ENCODE measurements around the gene GABBR2. TPM values are rescaled to one million over a fixed set of nuclear protein-coding genes. Genes with fewer than 3 reads are reported as not detected.

GABBR2 gene
- total RNA-seq, 1 experiment from 2014 or later, result not detected

- Mint-ChIP-seq H3K4me3 (ENCODE audit: unreplicated experiment) (no peak overlapping the region), H3K36me3 (ENCODE audit: insufficient read depth, unreplicated experiment) (no peaks in the 10 kb centered on the region), H3K27me3 (ENCODE audit: insufficient read depth, unreplicated experiment) (no peaks in the 10 kb centered on the region), H3K27ac (ENCODE audit: low read depth, unreplicated experiment) (no peak overlapping the region), H3K4me1 (ENCODE audit: insufficient read depth, unreplicated experiment) (peaks cover 6% of the 10 kb centered on the region), H3K9me3 (ENCODE audit: unreplicated experiment) (no peaks in the 10 kb centered on the region)
- POLR2A ChIA-PET, result interaction anchor here (0.9 kb wide), 1 partner anchor 468 kb away, joined by 3 read pairs; no protein-coding TSS in a partner anchor
- BruUV-seq (replicated peaks), result no TSS peak
- peak; percentile 66 for DNase-seq (ENCODE audit: unreplicated experiment)
- no peak for TF ChIP-seq CTCF (IDR thresholded peaks at IDR 0.05; ENCODE audit: unreplicated experiment)
- CTCF ChIA-PET, result interaction anchor here (0.6 to 5.3 kb wide), 27 partner anchors 8 to 789 kb away, joined by 3 to 103 read pairs (median 5); partner anchors contain the start of gene GALNT12
- intact Hi-C loops (cut with micrococcal nuclease), result loop anchor here (1.0 to 2.0 kb wide), 4 partner anchors 208 to 477 kb away; no protein-coding TSS in a partner anchor
Observed at GRCh38 chr9:98314381-98315066, 394.2 kb downstream of the GABBR2 start.

- ChIA-PET POLR2A (interaction anchor here (0.6 to 1.3 kb wide), 2 partner anchors 9 to 125 kb away, joined by 4 read pairs; no protein-coding TSS in a partner anchor), CTCF (interaction anchor here (0.6 to 2.1 kb wide), 4 partner anchors 23 to 536 kb away, joined by 3 to 11 read pairs (median 4); partner anchors contain the start of gene CORO2A)
- no TSS peak for BruUV-seq (replicated peaks)
- intact Hi-C loops (cut with micrococcal nuclease), result no loop called here
- Mint-ChIP-seq H3K27me3 (ENCODE audit: insufficient read depth, unreplicated experiment) (no peaks in the 10 kb centered on the region), H3K4me1 (ENCODE audit: insufficient read depth, unreplicated experiment) (peaks cover 6% of the 10 kb centered on the region), H3K9me3 (ENCODE audit: unreplicated experiment) (no peaks in the 10 kb centered on the region), H3K4me3 (ENCODE audit: unreplicated experiment) (no peak overlapping the region), H3K36me3 (ENCODE audit: insufficient read depth, unreplicated experiment) (no peaks in the 10 kb centered on the region), H3K27ac (ENCODE audit: low read depth, unreplicated experiment) (no peak overlapping the region)
- TF ChIP-seq CTCF (IDR thresholded peaks at IDR 0.05; ENCODE audit: unreplicated experiment), result no peak
- no peak for DNase-seq (ENCODE audit: unreplicated experiment)
Observed at GRCh38 chr9:98312365-98312764, 396.4 kb downstream of the GABBR2 start.

GRCh38 chr9:98311541-98311940, 397.2 kb downstream of the GABBR2 start:
- no TSS peak for BruUV-seq (replicated peaks)
- intact Hi-C loops (cut with micrococcal nuclease), result no loop called here

More at GRCh38 chr9:98311541-98311940, 397.2 kb downstream of the GABBR2 start:
- Mint-ChIP-seq H3K36me3 (ENCODE audit: insufficient read depth, unreplicated experiment) (no peaks in the 10 kb centered on the region), H3K4me3 (ENCODE audit: unreplicated experiment) (no peak overlapping the region), H3K27ac (ENCODE audit: low read depth, unreplicated experiment) (no peak overlapping the region), H3K9me3 (ENCODE audit: unreplicated experiment) (no peaks in the 10 kb centered on the region), H3K27me3 (ENCODE audit: insufficient read depth, unreplicated experiment) (no peaks in the 10 kb centered on the region), H3K4me1 (ENCODE audit: insufficient read depth, unreplicated experiment) (peaks cover 13% of the 10 kb centered on the region)
- DNase-seq (ENCODE audit: unreplicated experiment), result no peak
- CTCF ChIA-PET, result interaction anchor here (2.1 kb wide), 1 partner anchor 463 kb away, joined by 11 read pairs; no protein-coding TSS in a partner anchor
- POLR2A ChIA-PET, result no interaction called here
- TF ChIP-seq CTCF (IDR thresholded peaks at IDR 0.05; ENCODE audit: unreplicated experiment), result no peak

All from MCF 10A (cell line).